HT-29 (cell line): ENCODE measurements around the gene SLITRK3. TPM values are rescaled to one million over a fixed set of nuclear protein-coding genes. Genes with fewer than 3 reads are reported as not detected.

Source experiments
- DNase-seq: peaks from one replicate; pipeline ENCODE4 v3.0.0-alpha.2; 2015; ENCODE audit warnings: low spot score
- total RNA-seq: library from RNA; depleted of rRNA; stranded (reverse); fragments of >200 nt; shearing (Covaris generic); gene quantifications from 2 replicates; pipeline ENCODE4 v1.2.3, GENCODE V29; 2014; rRNA removed

Gene SLITRK3
- not detected in 2 replicates for total RNA-seq

- DNase-seq, result no peak
Observed at GRCh38 chr3:165195640-165196576, at the start of gene SLITRK3. SLITRK3 (minus strand) TSS chr3:165196384; CDS start chr3:165190830, 5,554 bp downstream.

GRCh38 chr3:165243597-165243996 is 47.4 kb upstream of the SLITRK3 start:
- DNase-seq, result no peak

GRCh38 chr3:165233501-165234195 is 37.5 kb upstream of the SLITRK3 start:
- DNase-seq, result no peak

- peak; percentile 24 for DNase-seq
Observed at GRCh38 chr3:165225604-165226003, 29.4 kb upstream of the SLITRK3 start.

GRCh38 chr3:165217739-165218138 is 21.6 kb upstream of the SLITRK3 start:
- no peak for DNase-seq

- no peak for DNase-seq
Observed at GRCh38 chr3:165212580-165212979, 16.4 kb upstream of the SLITRK3 start.

- no peak for DNase-seq
Observed at GRCh38 chr3:165211721-165212120, 15.5 kb upstream of the SLITRK3 start.

GRCh38 chr3:165210727-165211126 is 14.5 kb upstream of the SLITRK3 start:
- DNase-seq, result no peak

- DNase-seq, result peak; percentile 37
Observed at GRCh38 chr3:165210132-165210531, 13.9 kb upstream of the SLITRK3 start.

- peak; percentile 78 for DNase-seq
Observed at GRCh38 chr3:165206454-165207266, 10.5 kb upstream of the SLITRK3 start.

- no peak for DNase-seq
Observed at GRCh38 chr3:165204445-165204844, 8.3 kb upstream of the SLITRK3 start.

GRCh38 chr3:165202995-165203394 is 6.8 kb upstream of the SLITRK3 start:
- DNase-seq, result no peak

GRCh38 chr3:165201964-165202363 is 5.8 kb upstream of the SLITRK3 start:
- DNase-seq, result no peak

GRCh38 chr3:165197481-165197800 is 1.3 kb upstream of the SLITRK3 start:
- DNase-seq, result no peak

- no peak for DNase-seq
Observed at GRCh38 chr3:165196577-165197480, 645 bp upstream of the SLITRK3 start.

- DNase-seq, result no peak
Observed at GRCh38 chr3:165195241-165195639, 944 bp downstream of the SLITRK3 start.

GRCh38 chr3:165194511-165195240 is 1.5 kb downstream of the SLITRK3 start:
- no peak for DNase-seq

GRCh38 chr3:165193366-165194254 is 2.6 kb downstream of the SLITRK3 start:
- DNase-seq, result no peak

GRCh38 chr3:165192610-165193192 is 3.5 kb downstream of the SLITRK3 start:
- DNase-seq, result no peak
